Muscle layer of colon (tissue), 2 donors: ENCODE measurements around the gene ASIP.
"Not testable (repeated sequence)": the region's sequence is repeated elsewhere in the genome, so short reads cannot be mapped to it uniquely, and the experiment has no call there.

Source experiments
- H3K27ac ChIP-seq: one replicate; pipeline ENCODE4 v1.7.0; 2013; ENCODE audit warnings: low read depth, mild to moderate bottlenecking, low read length, moderate library complexity
- H3K27me3 ChIP-seq, 2 donors: one replicate each; pipeline ENCODE4 v1.7.0; 2013; ENCODE audit warnings: low read length in 2 of 2, mild to moderate bottlenecking in 2 of 2; ENCODE audit not compliant: insufficient read depth in 2 of 2, control insufficient read depth in 1 of 2
- H3K36me3 ChIP-seq: one replicate; pipeline ENCODE4 v1.7.0; 2013; ENCODE audit warnings: mild to moderate bottlenecking, low read length; ENCODE audit not compliant: insufficient read depth
- H3K4me1 ChIP-seq: one replicate; pipeline ENCODE4 v1.7.0; 2013; ENCODE audit warnings: mild to moderate bottlenecking, low read length; ENCODE audit not compliant: insufficient read depth
- H3K4me3 ChIP-seq, 2 donors: one replicate each; pipeline ENCODE4 v1.7.0; 2013; ENCODE audit warnings: low read length in 2 of 2, low read depth in 1 of 2, mild to moderate bottlenecking in 1 of 2, moderate library complexity in 1 of 2
- H3K9ac ChIP-seq: one replicate; pipeline ENCODE4 v1.7.0; 2013; ENCODE audit warnings: low read length
- H3K9me3 ChIP-seq: one replicate; pipeline ENCODE4 v1.7.0; 2013; ENCODE audit warnings: mild to moderate bottlenecking, low read length
- donor health status: abdominal sarcoma.
- donor health status: Adenocarcinoma of cecum.

The ASIP gene

GRCh38 chr20:34240693-34241615 is at the start of gene ASIP:
TSS of gene ASIP (plus strand) at chr20:34241423. CDS start at chr20:34260375, 18,952 bp downstream.
- H3K27me3 ChIP-seq = no peaks in the 10 kb centered on the region
- H3K4me3 ChIP-seq = no peak within 1 kb of the TSS
- no peak within 1 kb of the TSS for H3K9ac ChIP-seq
- no peak within 1 kb of the TSS for H3K27ac ChIP-seq
- peaks cover 5% of the 10 kb centered on the region for H3K9me3 ChIP-seq
- H3K4me1 ChIP-seq = no peaks in the 10 kb centered on the region
- no peaks in the 10 kb centered on the region for H3K36me3 ChIP-seq

GRCh38 chr20:34193051-34193450 is 48.2 kb upstream of the ASIP start:
- Histone ChIP-seq H3K9me3 (no peaks in the 10 kb centered on the region), H3K4me3 (no peak overlapping the region), H3K4me1 (no peaks in the 10 kb centered on the region), H3K36me3 (no peaks in the 10 kb centered on the region), H3K27me3 (peaks cover 0 to 6% of the 10 kb centered on the region in 2 donors), H3K27ac (no peak overlapping the region), H3K9ac (no peak overlapping the region)

GRCh38 chr20:34199183-34199582 is 42.0 kb upstream of the ASIP start:
- Histone ChIP-seq H3K27me3 (peaks cover 0 to 6% of the 10 kb centered on the region in 2 donors), H3K4me3 (no peak overlapping the region), H3K9ac (no peak overlapping the region), H3K9me3 (no peaks in the 10 kb centered on the region), H3K4me1 (no peaks in the 10 kb centered on the region), H3K27ac (no peak overlapping the region), H3K36me3 (no peaks in the 10 kb centered on the region)

- Histone ChIP-seq H3K4me1 (no peaks in the 10 kb centered on the region), H3K9me3 (no peaks in the 10 kb centered on the region), H3K9ac (no peak overlapping the region), H3K27me3 (peaks cover 0 to 4% of the 10 kb centered on the region in 2 donors), H3K4me3 (no peak overlapping the region), H3K27ac (no peak overlapping the region), H3K36me3 (no peaks in the 10 kb centered on the region)
Observed at GRCh38 chr20:34200023-34200422, 41.2 kb upstream of the ASIP start.

- Histone ChIP-seq H3K36me3 (no peaks in the 10 kb centered on the region), H3K4me3 (no peak overlapping the region), H3K9ac (no peak overlapping the region), H3K27me3 (no peaks in the 10 kb centered on the region), H3K9me3 (no peaks in the 10 kb centered on the region), H3K27ac (no peak overlapping the region), H3K4me1 (no peaks in the 10 kb centered on the region)
Observed at GRCh38 chr20:34201531-34201930, 39.7 kb upstream of the ASIP start.

GRCh38 chr20:34205172-34205880 is 35.9 kb upstream of the ASIP start:
- H3K36me3 ChIP-seq, H3K4me1 ChIP-seq, H3K27ac ChIP-seq, H3K9ac ChIP-seq, H3K9me3 ChIP-seq, H3K27me3 ChIP-seq, H3K4me3 ChIP-seq: not testable (repeated sequence)

- Histone ChIP-seq H3K4me3 (no peak overlapping the region), H3K36me3 (no peaks in the 10 kb centered on the region), H3K27ac (no peak overlapping the region), H3K9me3 (no peaks in the 10 kb centered on the region), H3K27me3 (no peaks in the 10 kb centered on the region), H3K4me1 (no peaks in the 10 kb centered on the region), H3K9ac (no peak overlapping the region)
Observed at GRCh38 chr20:34209111-34209510, 32.1 kb upstream of the ASIP start.

- Histone ChIP-seq H3K27me3 (no peaks in the 10 kb centered on the region), H3K27ac (no peak overlapping the region), H3K9ac (no peak overlapping the region), H3K4me1 (no peaks in the 10 kb centered on the region), H3K9me3 (no peaks in the 10 kb centered on the region), H3K4me3 (no peak overlapping the region), H3K36me3 (no peaks in the 10 kb centered on the region)
Observed at GRCh38 chr20:34210271-34210670, 31.0 kb upstream of the ASIP start.

- H3K36me3 ChIP-seq = no peaks in the 10 kb centered on the region
- no peak overlapping the region for H3K9ac ChIP-seq
- no peaks in the 10 kb centered on the region for H3K27me3 ChIP-seq
- H3K9me3 ChIP-seq = no peaks in the 10 kb centered on the region
- H3K27ac ChIP-seq = no peak overlapping the region
- no peak overlapping the region for H3K4me3 ChIP-seq
- peaks cover 3% of the 10 kb centered on the region for H3K4me1 ChIP-seq
Observed at GRCh38 chr20:34211591-34211990, 29.6 kb upstream of the ASIP start.

GRCh38 chr20:34213213-34213612 is 28.0 kb upstream of the ASIP start:
- peaks cover 4% of the 10 kb centered on the region for H3K4me1 ChIP-seq
- H3K4me3 ChIP-seq = no peak overlapping the region
- H3K27ac ChIP-seq = no peak overlapping the region
- H3K9me3 ChIP-seq = no peaks in the 10 kb centered on the region
- H3K27me3 ChIP-seq = no peaks in the 10 kb centered on the region
- H3K36me3 ChIP-seq = no peaks in the 10 kb centered on the region
- H3K9ac ChIP-seq = no peak overlapping the region

GRCh38 chr20:34215711-34216381 is 25.4 kb upstream of the ASIP start:
- Histone ChIP-seq H3K4me3 (peak overlapping the region; percentile 22 to 59), H3K27me3 (no peaks in the 10 kb centered on the region), H3K4me1 (peaks cover 4% of the 10 kb centered on the region), H3K9ac (peak overlapping the region; percentile 44), H3K27ac (peak overlapping the region; percentile 12), H3K36me3 (no peaks in the 10 kb centered on the region), H3K9me3 (no peaks in the 10 kb centered on the region)
